ENCODE measurements around the gene UQCC2. TPM values are rescaled to one million over a fixed set of nuclear protein-coding genes. Genes with fewer than 3 reads are reported as not detected.

UQCC2 gene
- total and polyA plus RNA-seq, 2 of the 8 experiments (the other 6 are each of a cell fraction or from before 2014, with no cell fraction given) = 52.1 to 104 TPM

- no peak for TF ChIP-seq GABPA (IDR thresholded peaks at IDR 0.05; ENCODE audit: borderline replicate concordance, insufficient read depth, low read length)
Observed at GRCh38 chr6:33712914-33713313, 1.4 kb upstream of the UQCC2 start (continued).
